Activated B cell treated with CpG ODN at 0.5 μM for 24 hours (primary cell): ENCODE measurements around the gene APLP2. TPM values are rescaled to one million over a fixed set of nuclear protein-coding genes. Genes with fewer than 3 reads are reported as not detected.
A peak's percentile ranks its signal among the peaks of the same experiment; 100 is the strongest.

ENCODE experiments used
- ATAC-seq: fragments of 200-7000 bp; cut with Tn5 transposase; one replicate; pipeline ENCODE4 v1.10.0; 2021; ENCODE audit warnings: low read depth, mild to moderate bottlenecking, moderate library complexity
- CTCF ChIA-PET: fragments of 350-600 bp; sonication (Branson Sonifier 250); formaldehyde crosslinking; loops from one replicate; lab custom pipeline; 2021; ENCODE audit warnings: antibody characterized with exemption; lab: Charles Lee
- POLR2A ChIA-PET: fragments of 350-600 bp; sonication (Branson Sonifier 250); formaldehyde crosslinking; loops from one replicate; lab custom pipeline; 2021; ENCODE audit warnings: antibody characterized with exemption; lab: Charles Lee
- DNase-seq: peaks from one replicate; pipeline ENCODE4 v3.0.0; 2022
- H3K27ac Mint-ChIP-seq: one replicate; pipeline ENCODE4 v1.8.0; 2020; ENCODE audit warnings: mixed read lengths
- H3K27me3 Mint-ChIP-seq: one replicate; pipeline ENCODE4 v1.8.0; 2021; ENCODE audit warnings: mixed read lengths
- H3K36me3 Mint-ChIP-seq: one replicate; pipeline ENCODE4 v1.8.0; 2021; ENCODE audit warnings: low read depth, mixed read lengths
- H3K4me1 Mint-ChIP-seq: one replicate; pipeline ENCODE4 v1.8.0; 2021; ENCODE audit warnings: mixed read lengths
- H3K4me3 Mint-ChIP-seq: one replicate; pipeline ENCODE4 v1.8.0; 2020; ENCODE audit warnings: mild to moderate bottlenecking, mixed read lengths
- H3K9me3 Mint-ChIP-seq: one replicate; pipeline ENCODE4 v1.8.0; 2020; ENCODE audit warnings: mixed read lengths
- CTCF ChIP-seq: fragments of 200-600 bp; IDR thresholded peaks from one replicate; pipeline ENCODE4 v1.8.0; 2022; ENCODE audit warnings: antibody characterized with exemption, mild to moderate bottlenecking
- intact Hi-C: fragments of 100-400 bp; cut with micrococcal nuclease; formaldehyde crosslinking; loops from one replicate; pipeline ENCODE4 v1.15.1; 2024
- total RNA-seq: library from RNA; stranded (reverse); gene quantifications from 2 replicates; pipeline ENCODE4 v1.2.3, GENCODE V29; 2022

Gene APLP2
- total RNA-seq, 1 donor from 2014 or later = 50.8 TPM

- intact Hi-C loops = loop anchor here (1.0 kb wide), 2 partner anchors 50 to 117 kb away; partner anchors contain the start of genes APLP2 and PRDM10
- CTCF ChIA-PET = interaction anchor here (1.0 to 2.6 kb wide), 3 partner anchors 13 to 146 kb away, joined by 3 to 21 read pairs (median 10); no protein-coding TSS in a partner anchor
- no peaks in the 10 kb centered on the region for H3K27me3 Mint-ChIP-seq
- POLR2A ChIA-PET = interaction anchor here (1.4 to 2.4 kb wide), 4 partner anchors 13 to 116 kb away, joined by 6 to 28 read pairs (median 9); partner anchors contain the start of genes APLP2 and PRDM10
- TF ChIP-seq CTCF = no peak
- peaks cover 19% of the 10 kb centered on the region for H3K36me3 Mint-ChIP-seq
- ATAC-seq (peak; percentile 69), DNase-seq (peak; percentile 26)
- peaks cover 93% of the 10 kb centered on the region for H3K4me1 Mint-ChIP-seq
- H3K27ac Mint-ChIP-seq = peak overlapping the region; percentile 75
- no peaks in the 10 kb centered on the region for H3K9me3 Mint-ChIP-seq
- H3K4me3 Mint-ChIP-seq = peak overlapping the region; percentile 22
Observed at GRCh38 chr11:130118636-130119387, 49.1 kb downstream of the APLP2 start.

DNA sequence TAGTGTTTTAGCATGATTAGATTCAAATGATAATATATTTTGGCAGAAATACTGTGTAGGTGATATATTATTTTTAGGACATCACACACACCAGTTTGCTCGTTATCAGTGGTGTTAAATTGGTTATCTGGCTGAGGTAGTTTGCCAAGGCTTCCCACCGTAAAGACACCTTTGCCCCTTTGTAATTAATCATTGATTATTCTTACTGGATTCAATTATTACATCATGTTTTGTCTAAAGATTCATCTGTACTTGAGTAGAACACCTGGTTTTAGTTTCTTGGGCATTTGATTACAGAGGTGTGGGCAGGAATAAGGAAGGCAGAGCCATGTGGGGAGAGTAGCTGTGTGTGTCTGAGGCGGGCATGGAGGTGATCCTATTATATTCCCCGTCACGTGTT lies 50.4 kb downstream of the APLP2 start:
- CTCF ChIA-PET = interaction anchor here (1.0 to 4.9 kb wide), 2 partner anchors 12 to 148 kb away, joined by 3 to 27 read pairs; no protein-coding TSS in a partner anchor
- Mint-ChIP-seq H3K27me3 (no peaks in the 10 kb centered on the region), H3K4me1 (peaks cover 91% of the 10 kb centered on the region), H3K9me3 (no peaks in the 10 kb centered on the region), H3K4me3 (no peak overlapping the region), H3K27ac (peak overlapping the region; percentile 72), H3K36me3 (peaks cover 29% of the 10 kb centered on the region)
- no peak for TF ChIP-seq CTCF
- DNase-seq (no peak), ATAC-seq (no peak)
- intact Hi-C loops = no loop called here
- POLR2A ChIA-PET = interaction anchor here (2.4 to 2.5 kb wide), 2 partner anchors 117 kb away, joined by 22 to 28 read pairs; partner anchors contain the start of gene PRDM10

GRCh38 chr11:130121445-130121978 lies 51.8 kb downstream of the APLP2 start:
- peaks cover 77% of the 10 kb centered on the region for H3K4me1 Mint-ChIP-seq
- peak overlapping the region; percentile 80 for H3K27ac Mint-ChIP-seq
- no peaks in the 10 kb centered on the region for H3K9me3 Mint-ChIP-seq
- ATAC-seq (peak; percentile 16), DNase-seq (no peak)
- intact Hi-C loops = no loop called here
- TF ChIP-seq CTCF = no peak
- no peaks in the 10 kb centered on the region for H3K27me3 Mint-ChIP-seq
- H3K4me3 Mint-ChIP-seq = peak overlapping the region; percentile 41
- peaks cover 33% of the 10 kb centered on the region for H3K36me3 Mint-ChIP-seq
- CTCF ChIA-PET = interaction anchor here (1.8 to 4.9 kb wide), 2 partner anchors 11 to 51 kb away, joined by 7 to 27 read pairs; no protein-coding TSS in a partner anchor
- POLR2A ChIA-PET = interaction anchor here (0.6 to 2.5 kb wide), 4 partner anchors 11 to 208 kb away, joined by 3 to 22 read pairs (median 4); partner anchors contain the start of gene PRDM10

DNA sequence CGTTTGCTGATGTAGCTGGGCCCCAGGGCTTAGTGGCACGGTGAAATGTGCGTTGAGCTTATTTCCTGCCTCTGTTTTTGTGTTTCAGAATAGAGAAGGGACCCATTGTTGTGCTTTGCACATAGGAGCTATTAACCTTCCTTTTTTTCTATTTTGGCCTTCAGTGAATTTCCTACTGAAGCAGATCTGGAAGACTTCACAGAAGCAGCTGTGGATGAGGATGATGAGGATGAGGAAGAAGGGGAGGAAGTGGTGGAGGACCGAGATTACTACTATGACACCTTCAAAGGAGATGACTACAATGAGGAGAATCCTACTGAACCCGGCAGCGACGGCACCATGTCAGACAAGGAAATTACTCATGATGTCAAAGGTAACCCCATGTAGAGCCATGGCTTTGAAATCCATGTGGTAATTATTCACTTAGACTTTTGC lies 52.5 kb downstream of the APLP2 start:
- Mint-ChIP-seq H3K9me3 (no peaks in the 10 kb centered on the region), H3K4me3 (peak overlapping the region; percentile 35), H3K36me3 (peaks cover 35% of the 10 kb centered on the region), H3K27ac (peak overlapping the region; percentile 80), H3K27me3 (no peaks in the 10 kb centered on the region), H3K4me1 (peaks cover 75% of the 10 kb centered on the region)
- POLR2A ChIA-PET = interaction anchor here (0.6 to 2.5 kb wide), 5 partner anchors 10 to 209 kb away, joined by 3 to 22 read pairs (median 4); partner anchors contain the start of gene PRDM10
- DNase-seq (no peak), ATAC-seq (peak; percentile 30)
- intact Hi-C loops = no loop called here
- CTCF ChIA-PET = interaction anchor here (1.8 to 4.9 kb wide), 2 partner anchors 10 to 51 kb away, joined by 7 to 27 read pairs; no protein-coding TSS in a partner anchor
- no peak for TF ChIP-seq CTCF
